Tibial nerve (tissue), 4 donors: ENCODE measurements around the gene RPL29. TPM values are rescaled to one million over a fixed set of nuclear protein-coding genes. Genes with fewer than 3 reads are reported as not detected.

Source experiments
- DNase-seq, 2 donors: peaks; one replicate each; pipeline ENCODE4 v3.0.0-alpha.2; 2019; ENCODE audit warnings: low spot score in 2 of 2
- H3K27ac ChIP-seq, 4 donors: fragments of 200-600 bp; sonication (generic) in 3 of 4; one replicate each; pipeline ENCODE4 v1.5.1; 2017 to 2019; ENCODE audit warnings: mild to moderate bottlenecking in 1 of 4
- H3K27me3 ChIP-seq, 2 donors: fragments of 200-600 bp; sonication (generic) in 1 of 2; one replicate each; pipeline versions ENCODE4 v1.5.1 to v1.6.0; 2017 to 2019
- H3K36me3 ChIP-seq, 3 donors: fragments of 200-600 bp; sonication (generic); one replicate each; pipeline ENCODE4 v1.5.1; 2018 to 2019
- H3K4me1 ChIP-seq, 4 donors: fragments of 200-600 bp; sonication (generic) in 3 of 4; one replicate each; pipeline ENCODE4 v1.5.1; 2017 to 2019
- H3K4me3 ChIP-seq, 4 donors: fragments of 200-600 bp; sonication (generic) in 3 of 4; one replicate each; pipeline ENCODE4 v1.5.1; 2017 to 2019; ENCODE audit warnings: mild to moderate bottlenecking in 1 of 4, moderate library complexity in 1 of 4
- H3K9me3 ChIP-seq, 4 donors: fragments of 200-600 bp; sonication (generic) in 3 of 4; one replicate each; pipeline ENCODE4 v1.5.1; 2017 to 2019
- EP300 ChIP-seq, 2 donors: sonication (generic); formaldehyde crosslinking; IDR thresholded peaks; one replicate each; pipeline ENCODE4 v1.6.1; 2017; ENCODE audit warnings: antibody characterized with exemption in 2 of 2, mild to moderate bottlenecking in 1 of 2
- POLR2A ChIP-seq, 2 donors: fragments of 450-650 bp; IDR thresholded peaks; one replicate each; pipeline ENCODE4 v1.6.1; 2017; ENCODE audit warnings: antibody characterized with exemption in 2 of 2, mild to moderate bottlenecking in 2 of 2, moderate library complexity in 2 of 2
- WGBS, 2 donors: methylation state at CpG; one replicate each; pipeline ENCODE4 v1.1.5; 2018; 5-methylcytosine and 5-hydroxymethylcytosine counted together
- total RNA-seq, 4 donors: library from RNA; depleted of rRNA; stranded (reverse); fragments of >200 nt; gene quantifications; one replicate each; pipeline ENCODE4 v1.1.0, GENCODE V29; 2016
- TF ChIP-seq, protein P1 (sequence below), 5 experiments: fragments of 200-600 bp in 3 of 5; fragments of 450-650 bp in 2 of 5; sonication (generic) in 3 of 5; IDR thresholded peaks; one replicate each; pipeline ENCODE4 v1.5.1; 2016 to 2019; ENCODE audit warnings: antibody characterized with exemption in 5 of 5, mild to moderate bottlenecking in 3 of 5, moderate library complexity in 2 of 5

RPL29 gene
- total RNA-seq, 4 donors from 2014 or later, result 809 to 1,472 (median 1,336) TPM

DNA sequence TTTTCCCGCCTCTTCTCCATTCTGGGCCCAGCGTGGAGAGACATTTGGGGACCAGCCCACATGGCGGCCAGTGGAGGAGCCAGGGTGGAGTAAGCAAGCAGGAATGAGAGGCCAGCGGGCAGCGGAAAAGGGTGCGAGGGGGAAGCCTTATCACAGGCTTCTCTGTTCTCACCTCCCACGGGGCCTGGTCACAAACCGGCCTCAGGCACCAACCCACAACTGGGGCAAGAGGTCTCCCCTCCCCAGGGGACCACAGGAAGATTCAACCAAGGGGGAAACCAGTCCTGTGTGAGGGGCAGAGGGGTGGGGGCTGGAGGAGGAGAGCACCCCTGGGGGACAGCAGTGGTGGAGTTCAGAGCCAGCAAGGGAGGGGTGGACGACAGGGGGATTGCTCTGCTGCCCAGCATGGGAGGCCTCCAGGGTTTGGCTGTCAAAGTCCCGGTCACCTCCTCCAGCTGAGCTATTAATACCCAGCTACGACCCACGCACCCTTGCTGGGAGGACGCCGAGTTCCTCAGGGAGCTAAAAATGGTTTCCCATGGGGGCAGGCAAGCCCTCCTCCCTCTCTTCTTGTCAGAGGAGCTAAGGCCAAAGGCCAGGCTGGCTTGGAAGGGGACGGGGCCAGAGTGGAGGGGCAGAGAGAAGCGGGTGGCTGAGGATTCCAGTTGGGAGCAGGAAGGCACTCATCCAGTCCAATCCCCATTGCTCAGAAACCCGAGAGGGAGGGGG is 23.8 kb upstream of the RPL29 start:
- TF ChIP-seq, protein P1, sequence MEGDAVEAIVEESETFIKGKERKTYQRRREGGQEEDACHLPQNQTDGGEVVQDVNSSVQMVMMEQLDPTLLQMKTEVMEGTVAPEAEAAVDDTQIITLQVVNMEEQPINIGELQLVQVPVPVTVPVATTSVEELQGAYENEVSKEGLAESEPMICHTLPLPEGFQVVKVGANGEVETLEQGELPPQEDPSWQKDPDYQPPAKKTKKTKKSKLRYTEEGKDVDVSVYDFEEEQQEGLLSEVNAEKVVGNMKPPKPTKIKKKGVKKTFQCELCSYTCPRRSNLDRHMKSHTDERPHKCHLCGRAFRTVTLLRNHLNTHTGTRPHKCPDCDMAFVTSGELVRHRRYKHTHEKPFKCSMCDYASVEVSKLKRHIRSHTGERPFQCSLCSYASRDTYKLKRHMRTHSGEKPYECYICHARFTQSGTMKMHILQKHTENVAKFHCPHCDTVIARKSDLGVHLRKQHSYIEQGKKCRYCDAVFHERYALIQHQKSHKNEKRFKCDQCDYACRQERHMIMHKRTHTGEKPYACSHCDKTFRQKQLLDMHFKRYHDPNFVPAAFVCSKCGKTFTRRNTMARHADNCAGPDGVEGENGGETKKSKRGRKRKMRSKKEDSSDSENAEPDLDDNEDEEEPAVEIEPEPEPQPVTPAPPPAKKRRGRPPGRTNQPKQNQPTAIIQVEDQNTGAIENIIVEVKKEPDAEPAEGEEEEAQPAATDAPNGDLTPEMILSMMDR (IDR thresholded peaks at IDR 0.05), result no peak
- TF ChIP-seq POLR2A (IDR thresholded peaks at IDR 0.05) (peak in 1 of 2 donors; percentile 12), EP300 (IDR thresholded peaks at IDR 0.05) (peak; percentile 34 to 96)
- WGBS, 2 donors, result 43 to 45% methylated on average over 15 to 17 of the region's 17 CpGs
- Histone ChIP-seq H3K27me3 (no peaks in the 10 kb centered on the region), H3K27ac (peak overlapping the region; percentile 75 to 94 (median 83)), H3K4me1 (peaks cover 0 to 74% (median 32%) of the 10 kb centered on the region in 4 donors), H3K36me3 (no peaks in the 10 kb centered on the region), H3K4me3 (no peak overlapping the region), H3K9me3 (no peaks in the 10 kb centered on the region)
- DNase-seq, result peak in 1 of 2 donors; percentile 20

DNA sequence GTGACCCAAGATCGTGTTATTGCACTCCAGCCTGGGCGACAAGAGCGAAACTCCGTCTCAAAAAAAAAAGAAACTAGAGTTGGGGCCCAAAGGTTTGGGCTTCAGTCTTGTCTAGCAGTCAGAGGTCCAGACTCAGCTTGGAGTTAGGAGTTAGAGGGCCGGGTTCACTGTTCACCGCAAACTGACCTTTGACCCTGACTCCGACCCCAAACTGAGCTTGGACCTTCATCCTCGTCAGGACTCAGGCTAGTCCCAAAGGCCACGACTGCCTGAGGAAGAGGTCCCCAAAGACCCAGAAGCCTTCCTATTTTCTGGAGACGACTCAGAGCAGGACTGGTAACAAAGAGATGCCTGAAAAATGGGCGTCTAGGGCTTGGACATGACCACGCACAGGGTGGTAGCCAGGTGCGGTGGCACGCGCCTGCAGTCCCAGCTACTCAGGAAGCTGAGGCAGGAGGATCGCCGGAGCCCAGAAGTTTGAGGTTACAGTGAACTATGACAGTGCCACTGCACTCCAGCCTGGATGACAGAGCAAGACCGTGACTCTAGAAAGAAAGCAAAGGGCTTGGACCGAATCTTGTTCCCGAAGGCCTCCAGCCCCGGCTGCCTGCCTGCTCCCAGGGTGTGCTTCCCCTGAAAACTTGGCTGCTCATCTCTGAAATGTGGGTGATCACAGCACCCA is 22.8 kb upstream of the RPL29 start:
- 76 to 83% methylated on average over 21 of the region's 21 CpGs for WGBS, 2 donors
- Histone ChIP-seq H3K4me3 (no peak overlapping the region), H3K27ac (peak overlapping the region; percentile 75 to 94 (median 83))

DNA sequence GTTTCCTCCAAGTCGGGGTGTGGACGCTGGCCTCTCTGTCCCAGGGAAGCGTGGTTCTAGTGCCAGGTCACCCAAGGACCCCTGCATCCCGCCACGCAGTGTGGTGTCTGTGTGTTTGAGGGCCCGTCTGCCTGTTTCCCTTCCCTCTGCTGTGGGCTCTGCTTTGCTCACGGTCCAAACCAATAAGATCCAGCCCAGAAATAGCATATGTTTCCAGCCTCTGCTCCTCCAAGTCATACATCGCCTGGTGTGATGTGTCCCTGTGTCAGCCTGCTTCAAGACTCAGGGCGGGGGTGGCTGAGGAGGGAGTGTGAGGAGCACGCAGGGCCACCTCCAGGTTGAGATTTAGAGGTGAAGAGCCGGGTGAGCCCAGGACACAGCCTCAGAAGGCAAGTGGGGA is 21.9 kb upstream of the RPL29 start:
- no peaks in the 10 kb centered on the region for H3K27me3 ChIP-seq
- no peaks in the 10 kb centered on the region for H3K36me3 ChIP-seq
- peaks cover 0 to 56% (median 25%) of the 10 kb centered on the region in 4 donors for H3K4me1 ChIP-seq
- TF ChIP-seq EP300 (IDR thresholded peaks at IDR 0.05) (no peak), POLR2A (IDR thresholded peaks at IDR 0.05) (no peak)
- TF ChIP-seq, protein P1 (IDR thresholded peaks at IDR 0.05), result no peak
- H3K27ac ChIP-seq, result peak overlapping the region in 2 of 4 donors; percentile 88 to 94
- no peak overlapping the region for H3K4me3 ChIP-seq
- WGBS, 2 donors, result 64 to 80% methylated on average over 8 to 10 of the region's 11 CpGs
- no peak for DNase-seq
- no peaks in the 10 kb centered on the region for H3K9me3 ChIP-seq

More for the DNA sequence above, 22.8 kb upstream of the RPL29 start:
- Histone ChIP-seq H3K27me3 (no peaks in the 10 kb centered on the region), H3K36me3 (no peaks in the 10 kb centered on the region), H3K4me1 (peaks cover 0 to 65% (median 32%) of the 10 kb centered on the region in 4 donors), H3K9me3 (no peaks in the 10 kb centered on the region)
- no peak for DNase-seq
- TF ChIP-seq POLR2A (IDR thresholded peaks at IDR 0.05) (no peak), EP300 (IDR thresholded peaks at IDR 0.05) (no peak)
- TF ChIP-seq, protein P1 (IDR thresholded peaks at IDR 0.05), result no peak

DNA sequence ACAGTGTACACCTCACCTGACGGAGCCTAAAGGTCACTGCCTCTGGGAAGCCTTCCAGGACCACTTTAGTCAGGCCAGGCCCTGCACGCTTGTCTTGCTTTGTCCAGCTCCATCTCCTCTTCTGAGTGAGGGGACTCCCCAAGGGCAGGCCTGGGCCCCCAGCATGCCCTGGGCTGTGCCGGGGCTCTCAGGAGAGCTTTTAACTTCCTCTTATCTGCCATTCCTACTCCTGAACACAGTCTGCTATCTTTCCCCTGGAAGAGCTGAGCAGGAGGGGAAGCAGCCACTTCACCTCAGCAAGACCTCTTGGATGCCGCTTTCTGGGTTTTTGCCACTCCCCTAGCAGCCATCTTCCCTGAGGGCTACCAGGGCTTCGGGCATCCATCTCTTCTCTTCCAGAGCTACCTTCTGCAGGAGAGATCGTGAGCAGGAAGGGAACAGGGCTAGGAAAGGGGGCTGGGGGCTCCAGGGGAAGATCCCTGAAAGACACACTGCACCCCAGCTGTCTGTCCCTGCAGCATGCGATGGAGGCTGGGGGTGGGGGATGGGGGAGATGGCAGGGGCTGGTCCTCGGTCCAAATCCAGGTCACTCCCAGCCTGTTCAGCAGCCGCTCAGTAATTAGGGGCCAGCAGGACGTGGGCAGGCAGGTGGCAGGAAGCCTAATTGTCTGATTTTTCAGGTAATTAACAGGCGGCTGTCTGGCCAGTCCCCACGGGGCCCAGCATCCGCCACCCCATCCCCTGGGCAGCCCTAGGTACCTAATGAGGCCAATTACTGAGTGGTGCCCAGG is 19.9 kb upstream of the RPL29 start:
- WGBS, 2 donors, result 82 to 88% methylated on average over 13 of the region's 13 CpGs
- TF ChIP-seq POLR2A (IDR thresholded peaks at IDR 0.05) (no peak), EP300 (IDR thresholded peaks at IDR 0.05) (no peak)
- TF ChIP-seq, protein P1 (IDR thresholded peaks at IDR 0.05), result no peak
- H3K4me1 ChIP-seq, result peaks cover 0 to 36% (median 15%) of the 10 kb centered on the region in 4 donors
- DNase-seq, result no peak
- H3K36me3 ChIP-seq, result no peaks in the 10 kb centered on the region
- peak overlapping the region in 2 of 4 donors; percentile 88 to 94 for H3K27ac ChIP-seq
- H3K9me3 ChIP-seq, result no peaks in the 10 kb centered on the region
- H3K4me3 ChIP-seq, result no peak overlapping the region
- no peaks in the 10 kb centered on the region for H3K27me3 ChIP-seq
